HepG2 (cell line): ENCODE results near the gene ZBTB7C. TPM values are rescaled to one million over a fixed set of nuclear protein-coding genes. Genes with fewer than 3 reads are reported as not detected.

ENCODE experiments used
- ATAC-seq: fragments of 200-7000 bp; cut with Tn5 transposase; 3 replicates; pipeline ENCODE4 v1.9.1; 2020; ENCODE audit warnings: mild to moderate bottlenecking, moderate library complexity
- BruUV-seq: library from RNA; stranded (reverse); fragments of 400-500 nt; replicated peaks from 2 replicates; lab custom pipeline; 2021; lab: Mats Ljungman, UMichigan
- CTCF ChIA-PET: fragments of 300-600 bp; formaldehyde crosslinking; extraction: SDS; loops from one replicate; lab custom pipeline; 2021; ENCODE audit warnings: low total read pairs, inconsistent platforms, low intra/inter-chr PET ratio; lab: Yijun Ruan, JAX
- POLR2A ChIA-PET: fragments of 350-600 bp; sonication (Branson Sonifier 250); formaldehyde crosslinking; loops from one replicate; lab custom pipeline; 2020; ENCODE audit warnings: antibody characterized with exemption, inconsistent platforms; lab: Yijun Ruan, JAX
- DNase-seq: peaks from one replicate; pipeline ENCODE4 v3.0.0-alpha.2; 2015; ENCODE audit warnings: low spot score
- FAIRE-seq: peaks from 3 replicates; lab custom pipeline; 2011; peaks lifted over from hg19 to GRCh38; lab: Jason Lieb, UNC
- H2AFZ ChIP-seq: one replicate; pipeline ENCODE4 v1.6.1; 2011; ENCODE audit warnings: low read length, inconsistent platforms
- H3K27ac ChIP-seq: fragments of 300-600 bp; 3 replicates; pipeline ENCODE4 v1.8.0; 2011; ENCODE audit warnings: mixed run types, mild to moderate bottlenecking, mixed read lengths, low read length, inconsistent platforms; ENCODE audit not compliant: insufficient read depth; ENCODE audit errors: extremely low read length
- H3K27me3 ChIP-seq, 2 experiments: fragments of 200-600 bp in 1 of 2; 2 replicates in 1 of 2; 3 replicates in 1 of 2; pipeline versions ENCODE4 v1.6.0 to v1.8.0; 2011; ENCODE audit warnings: low read length in 2 of 2, mild to moderate bottlenecking in 2 of 2, moderate library complexity in 2 of 2, inconsistent platforms in 1 of 2; ENCODE audit not compliant: insufficient read depth in 2 of 2, control insufficient read depth in 1 of 2
- H3K36me3 ChIP-seq, 2 experiments: fragments of 200-600 bp in 1 of 2; replicated peaks in 1 of 2; 2 replicates in 1 of 2; 3 replicates in 1 of 2; pipeline versions ENCODE4 v1.5.1 to v1.8.0; 2011; ENCODE audit warnings: low read length in 2 of 2, inconsistent platforms in 1 of 2; ENCODE audit not compliant: insufficient read depth in 2 of 2, control insufficient read depth in 1 of 2
- H3K4me1 ChIP-seq: 2 replicates; pipeline ENCODE4 v1.5.1; 2012; ENCODE audit warnings: low read length, inconsistent platforms; ENCODE audit not compliant: insufficient read depth
- H3K4me2 ChIP-seq: 2 replicates; pipeline ENCODE4 v1.6.0; 2011; ENCODE audit warnings: low read depth, low read length, inconsistent platforms
- H3K4me3 ChIP-seq, 3 experiments: fragments of 200-600 bp in 1 of 3; sonication (generic), shearing (Covaris generic) in 1 of 3; replicated peaks in 1 of 3; 2 replicates each; pipeline ENCODE4 v1.5.1; 2011 to 2016; ENCODE audit warnings: low read length in 3 of 3, inconsistent platforms in 2 of 3, low read depth in 2 of 3, mild to moderate bottlenecking in 2 of 3, control low read depth in 1 of 3, mixed read lengths in 1 of 3; ENCODE audit not compliant: insufficient read depth in 1 of 3
- H3K79me2 ChIP-seq: one replicate; pipeline ENCODE4 v1.6.1; 2011; ENCODE audit warnings: low read length, inconsistent platforms; ENCODE audit not compliant: insufficient read depth
- H3K9ac ChIP-seq: 2 replicates; pipeline ENCODE4 v1.6.0; 2011; ENCODE audit warnings: mild to moderate bottlenecking, low read depth, low read length, inconsistent platforms; ENCODE audit not compliant: insufficient read depth
- H3K9me3 ChIP-seq: 2 replicates; pipeline ENCODE4 v1.5.1; 2012; ENCODE audit warnings: mild to moderate bottlenecking, low read length
- H4K20me1 ChIP-seq: 2 replicates; pipeline ENCODE4 v1.6.0; 2011; ENCODE audit warnings: inconsistent platforms, mild to moderate bottlenecking, low read length, moderate library complexity; ENCODE audit not compliant: insufficient read depth
- KAT7 ChIP-seq: IDR thresholded peaks from 2 replicates; pipeline ENCODE4 v1.6.1; 2018; ENCODE audit warnings: borderline replicate concordance, missing compliant biosample characterization
- ZBTB21 ChIP-seq: sonication (generic); formaldehyde crosslinking; IDR thresholded peaks from 2 replicates; pipeline ENCODE4 v1.4.0; 2020; ENCODE audit warnings: missing genetic modification reagents
- ZNF567 ChIP-seq: sonication (generic); formaldehyde crosslinking; IDR thresholded peaks from 2 replicates; pipeline ENCODE4 v1.8.1; 2023; ENCODE audit warnings: mild to moderate bottlenecking, missing genetic modification reagents, borderline replicate concordance
- ZNF790 ChIP-seq: sonication (generic); formaldehyde crosslinking; IDR thresholded peaks from 2 replicates; pipeline ENCODE4 v1.8.0; 2022; ENCODE audit warnings: missing genetic modification reagents, mild to moderate bottlenecking, borderline replicate concordance
- WGBS: methylation state at CpG from one replicate; pipeline ENCODE4 v1.1.6; 2017; ENCODE audit warnings: low lambda C conversion rate; 5-methylcytosine and 5-hydroxymethylcytosine counted together
- in situ Hi-C: cut with HindIII; loops from 2 replicates; pipeline ENCODE4 v1.10.0; 2017; ENCODE audit warnings: low pct_unique_long_range_greater_than_20kb; ENCODE audit not compliant: extremely low pct_ligation_motif_present
- intact Hi-C: fragments of 100-400 bp; cut with micrococcal nuclease; formaldehyde crosslinking; loops from one replicate; pipeline ENCODE4 v1.10.0; 2022; ENCODE audit not compliant: unreplicated experiment
- polyA plus RNA-seq, 8 experiments: library from polyadenylated mRNA; depleted of rRNA in 3 of 8; stranded (reverse) in 7 of 8; unstranded in 1 of 8; fragments of >200 nt; fragmentation: Illumina TruSeq in 4 of 8; extraction: Trizol in 4 of 8; gene quantifications; 2 replicates each; pipeline versions ENCODE4 v1.2.1 to v1.2.3, GENCODE V29; 2011 to 2016; ENCODE audit warnings: low read depth in 4 of 8, missing spikeins in 1 of 8, mixed read lengths in 1 of 8; ENCODE audit not compliant: insufficient read depth in 1 of 8
- total RNA-seq, 5 experiments: library from RNA; depleted of rRNA; stranded (reverse); fragments of >200 nt; fragmentation: Illumina TruSeq; extraction: Trizol; gene quantifications; 2 replicates each; pipeline ENCODE4 v1.2.3, GENCODE V29; 2016; ENCODE audit warnings: low read depth in 1 of 5
- TF ChIP-seq, protein P1 (sequence below): sonication (generic); formaldehyde crosslinking; IDR thresholded peaks from 2 replicates; pipeline ENCODE4 v1.8.1; 2023; ENCODE audit warnings: mild to moderate bottlenecking, missing genetic modification reagents
- TF ChIP-seq, protein P2 (sequence below): sonication (generic); formaldehyde crosslinking; IDR thresholded peaks from 2 replicates; pipeline ENCODE4 v1.4.0; 2020; ENCODE audit warnings: missing genetic modification reagents
- TF ChIP-seq, protein P3 (sequence below): fragments of 450-650 bp; IDR thresholded peaks from 2 replicates; pipeline ENCODE4 v1.6.1; 2017; ENCODE audit warnings: mild to moderate bottlenecking
- TF ChIP-seq, protein P4 (sequence below): sonication (generic); formaldehyde crosslinking; IDR thresholded peaks from 2 replicates; pipeline ENCODE4 v1.9.0; 2021; ENCODE audit warnings: missing genetic modification reagents, borderline replicate concordance

Gene ZBTB7C
- total and polyA plus RNA-seq, 2 of the 13 experiments (the other 11 are each of a cell fraction or from before 2014, with no cell fraction given): 0.01 to 0.04 TPM

DNA sequence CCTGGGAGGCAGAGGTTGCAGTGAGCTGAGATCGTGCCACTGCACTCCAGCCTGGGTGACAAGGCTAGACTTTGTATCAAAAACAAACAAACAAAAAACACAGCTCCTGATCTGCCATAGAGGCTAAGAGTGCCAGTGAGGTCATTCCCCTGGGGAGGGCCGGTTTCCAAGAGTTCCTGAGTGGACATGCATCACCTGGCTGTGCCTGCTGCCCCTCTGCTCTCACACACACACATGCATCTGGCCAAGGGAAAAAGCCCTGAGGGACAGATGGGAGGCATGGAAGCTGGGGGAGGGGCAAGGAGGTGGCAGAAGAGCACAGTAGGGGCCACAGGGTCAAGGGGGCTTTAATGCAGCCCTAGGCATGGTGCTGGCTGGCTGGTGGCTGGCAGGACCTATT is 60.4 kb downstream of the ZBTB7C start (continued):
- TF ChIP-seq, protein P1, sequence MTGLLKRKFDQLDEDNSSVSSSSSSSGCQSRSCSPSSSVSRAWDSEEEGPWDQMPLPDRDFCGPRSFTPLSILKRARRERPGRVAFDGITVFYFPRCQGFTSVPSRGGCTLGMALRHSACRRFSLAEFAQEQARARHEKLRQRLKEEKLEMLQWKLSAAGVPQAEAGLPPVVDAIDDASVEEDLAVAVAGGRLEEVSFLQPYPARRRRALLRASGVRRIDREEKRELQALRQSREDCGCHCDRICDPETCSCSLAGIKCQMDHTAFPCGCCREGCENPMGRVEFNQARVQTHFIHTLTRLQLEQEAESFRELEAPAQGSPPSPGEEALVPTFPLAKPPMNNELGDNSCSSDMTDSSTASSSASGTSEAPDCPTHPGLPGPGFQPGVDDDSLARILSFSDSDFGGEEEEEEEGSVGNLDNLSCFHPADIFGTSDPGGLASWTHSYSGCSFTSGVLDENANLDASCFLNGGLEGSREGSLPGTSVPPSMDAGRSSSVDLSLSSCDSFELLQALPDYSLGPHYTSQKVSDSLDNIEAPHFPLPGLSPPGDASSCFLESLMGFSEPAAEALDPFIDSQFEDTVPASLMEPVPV (CRISPR knock-in tag): no peak
- TF ChIP-seq ZNF567: no peak
- TF ChIP-seq KAT7: no peak
- TF ChIP-seq, protein P2, sequence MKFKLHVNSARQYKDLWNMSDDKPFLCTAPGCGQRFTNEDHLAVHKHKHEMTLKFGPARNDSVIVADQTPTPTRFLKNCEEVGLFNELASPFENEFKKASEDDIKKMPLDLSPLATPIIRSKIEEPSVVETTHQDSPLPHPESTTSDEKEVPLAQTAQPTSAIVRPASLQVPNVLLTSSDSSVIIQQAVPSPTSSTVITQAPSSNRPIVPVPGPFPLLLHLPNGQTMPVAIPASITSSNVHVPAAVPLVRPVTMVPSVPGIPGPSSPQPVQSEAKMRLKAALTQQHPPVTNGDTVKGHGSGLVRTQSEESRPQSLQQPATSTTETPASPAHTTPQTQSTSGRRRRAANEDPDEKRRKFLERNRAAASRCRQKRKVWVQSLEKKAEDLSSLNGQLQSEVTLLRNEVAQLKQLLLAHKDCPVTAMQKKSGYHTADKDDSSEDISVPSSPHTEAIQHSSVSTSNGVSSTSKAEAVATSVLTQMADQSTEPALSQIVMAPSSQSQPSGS (CRISPR knock-in tag): no peak
- no peak for TF ChIP-seq ZNF790 (CRISPR knock-in tag)

DNA sequence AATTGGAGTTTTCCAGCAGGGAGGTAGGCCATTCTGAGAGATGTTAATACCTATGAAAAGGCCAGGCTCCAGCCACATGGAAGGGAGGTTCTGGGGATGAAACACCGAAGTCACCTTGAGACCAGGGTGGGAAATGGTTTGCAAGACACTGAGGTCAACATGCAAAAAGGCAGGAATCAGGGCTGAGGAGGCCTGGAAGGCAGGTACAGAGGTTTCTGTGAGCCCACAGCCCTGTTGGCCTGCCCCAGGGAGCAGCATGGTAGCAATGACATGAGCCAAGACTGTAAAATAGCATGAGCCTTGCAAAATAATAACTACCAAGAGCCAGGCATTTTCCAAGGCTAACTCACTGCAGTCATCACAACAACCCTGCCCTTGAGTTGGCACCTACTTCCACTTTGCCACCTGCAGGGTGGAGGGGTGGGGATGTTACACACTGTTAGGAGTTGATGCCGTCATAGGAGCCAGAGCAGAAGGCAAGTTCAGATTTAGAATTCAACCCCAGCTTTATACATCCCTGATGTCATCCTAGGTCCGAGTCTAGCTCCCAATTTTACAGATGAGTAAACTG is 61.3 kb downstream of the ZBTB7C start:
- 5% methylated on average over 3 of the region's 3 CpGs for WGBS
- Histone ChIP-seq H3K9me3 (no peaks in the 10 kb centered on the region), H3K79me2 (no peaks in the 10 kb centered on the region), H3K4me3 (no peak overlapping the region), H4K20me1 (no peaks in the 10 kb centered on the region), H3K4me2 (no peak overlapping the region), H3K27me3 (peaks cover 1 to 30% of the 10 kb centered on the region in 2 experiments; a peak in 4 of 5 replicates), H3K27ac (no peak overlapping the region), H3K4me1 (no peaks in the 10 kb centered on the region), H2AFZ (no peak overlapping the region), H3K36me3 (no peaks in the 10 kb centered on the region), H3K9ac (no peak overlapping the region)
- in situ Hi-C loops: loop anchor here (10.0 kb wide), 1 partner anchor 313 kb away; no protein-coding TSS in a partner anchor
- POLR2A ChIA-PET: no interaction called here
- intact Hi-C loops: no loop called here
- FAIRE-seq (no peak), ATAC-seq (no peak), DNase-seq (no peak)
- BruUV-seq: no TSS peak
- TF ChIP-seq, protein P3, sequence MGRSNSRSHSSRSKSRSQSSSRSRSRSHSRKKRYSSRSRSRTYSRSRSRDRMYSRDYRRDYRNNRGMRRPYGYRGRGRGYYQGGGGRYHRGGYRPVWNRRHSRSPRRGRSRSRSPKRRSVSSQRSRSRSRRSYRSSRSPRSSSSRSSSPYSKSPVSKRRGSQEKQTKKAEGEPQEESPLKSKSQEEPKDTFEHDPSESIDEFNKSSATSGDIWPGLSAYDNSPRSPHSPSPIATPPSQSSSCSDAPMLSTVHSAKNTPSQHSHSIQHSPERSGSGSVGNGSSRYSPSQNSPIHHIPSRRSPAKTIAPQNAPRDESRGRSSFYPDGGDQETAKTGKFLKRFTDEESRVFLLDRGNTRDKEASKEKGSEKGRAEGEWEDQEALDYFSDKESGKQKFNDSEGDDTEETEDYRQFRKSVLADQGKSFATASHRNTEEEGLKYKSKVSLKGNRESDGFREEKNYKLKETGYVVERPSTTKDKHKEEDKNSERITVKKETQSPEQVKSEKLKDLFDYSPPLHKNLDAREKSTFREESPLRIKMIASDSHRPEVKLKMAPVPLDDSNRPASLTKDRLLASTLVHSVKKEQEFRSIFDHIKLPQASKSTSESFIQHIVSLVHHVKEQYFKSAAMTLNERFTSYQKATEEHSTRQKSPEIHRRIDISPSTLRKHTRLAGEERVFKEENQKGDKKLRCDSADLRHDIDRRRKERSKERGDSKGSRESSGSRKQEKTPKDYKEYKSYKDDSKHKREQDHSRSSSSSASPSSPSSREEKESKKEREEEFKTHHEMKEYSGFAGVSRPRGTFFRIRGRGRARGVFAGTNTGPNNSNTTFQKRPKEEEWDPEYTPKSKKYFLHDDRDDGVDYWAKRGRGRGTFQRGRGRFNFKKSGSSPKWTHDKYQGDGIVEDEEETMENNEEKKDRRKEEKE: no peak
- TF ChIP-seq, protein P4, sequence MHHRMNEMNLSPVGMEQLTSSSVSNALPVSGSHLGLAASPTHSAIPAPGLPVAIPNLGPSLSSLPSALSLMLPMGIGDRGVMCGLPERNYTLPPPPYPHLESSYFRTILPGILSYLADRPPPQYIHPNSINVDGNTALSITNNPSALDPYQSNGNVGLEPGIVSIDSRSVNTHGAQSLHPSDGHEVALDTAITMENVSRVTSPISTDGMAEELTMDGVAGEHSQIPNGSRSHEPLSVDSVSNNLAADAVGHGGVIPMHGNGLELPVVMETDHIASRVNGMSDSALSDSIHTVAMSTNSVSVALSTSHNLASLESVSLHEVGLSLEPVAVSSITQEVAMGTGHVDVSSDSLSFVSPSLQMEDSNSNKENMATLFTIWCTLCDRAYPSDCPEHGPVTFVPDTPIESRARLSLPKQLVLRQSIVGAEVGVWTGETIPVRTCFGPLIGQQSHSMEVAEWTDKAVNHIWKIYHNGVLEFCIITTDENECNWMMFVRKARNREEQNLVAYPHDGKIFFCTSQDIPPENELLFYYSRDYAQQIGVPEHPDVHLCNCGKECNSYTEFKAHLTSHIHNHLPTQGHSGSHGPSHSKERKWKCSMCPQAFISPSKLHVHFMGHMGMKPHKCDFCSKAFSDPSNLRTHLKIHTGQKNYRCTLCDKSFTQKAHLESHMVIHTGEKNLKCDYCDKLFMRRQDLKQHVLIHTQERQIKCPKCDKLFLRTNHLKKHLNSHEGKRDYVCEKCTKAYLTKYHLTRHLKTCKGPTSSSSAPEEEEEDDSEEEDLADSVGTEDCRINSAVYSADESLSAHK (CRISPR knock-in tag): no peak
- TF ChIP-seq ZBTB21 (CRISPR knock-in tag): no peak
- CTCF ChIA-PET: no interaction called here
